ENCODE data around the gene HBP1. TPM values are rescaled to one million over a fixed set of nuclear protein-coding genes. Genes with fewer than 3 reads are reported as not detected.

The HBP1 gene
- total and polyA plus RNA-seq, 2 of the 8 experiments (the other 6 are each of a cell fraction or from before 2014, with no cell fraction given), result 28.9 to 29.2 TPM

- TF ChIP-seq RNF2 (IDR thresholded peaks at IDR 0.05; ENCODE audit: borderline replicate concordance, low read depth, low read length, missing control alignments, poor library complexity, severe bottlenecking) (no peak), GTF2F1 (IDR thresholded peaks at IDR 0.05; ENCODE audit: borderline replicate concordance, low read depth, low read length) (no peak), CHD7 (IDR thresholded peaks at IDR 0.05; ENCODE audit: insufficient replicate concordance, low read length) (no peak), NANOG (IDR thresholded peaks at IDR 0.05; ENCODE audit: insufficient read depth, low read depth, low read length, poor library complexity, severe bottlenecking) (no peak)
- TF ChIP-seq, protein P1, sequence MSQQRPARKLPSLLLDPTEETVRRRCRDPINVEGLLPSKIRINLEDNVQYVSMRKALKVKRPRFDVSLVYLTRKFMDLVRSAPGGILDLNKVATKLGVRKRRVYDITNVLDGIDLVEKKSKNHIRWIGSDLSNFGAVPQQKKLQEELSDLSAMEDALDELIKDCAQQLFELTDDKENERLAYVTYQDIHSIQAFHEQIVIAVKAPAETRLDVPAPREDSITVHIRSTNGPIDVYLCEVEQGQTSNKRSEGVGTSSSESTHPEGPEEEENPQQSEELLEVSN (IDR thresholded peaks at IDR 0.05), result no peak
These were observed 12.4 kb downstream of the HBP1 start (continued) for GRCh38 chr7:107181172-107181571.

All from H1 (cell line).